A673 (cell line): Measurements from ENCODE around the gene PZP. TPM values are rescaled to one million over a fixed set of nuclear protein-coding genes. Genes with fewer than 3 reads are reported as not detected.

Experiments
- BruUV-seq: library from RNA; stranded (reverse); fragments of 400-500 nt; replicated peaks from 2 replicates; lab custom pipeline; 2021; lab: Mats Ljungman, UMichigan
- CTCF ChIA-PET: fragments of 300-600 bp; sonication (Branson Sonifier 250); formaldehyde crosslinking; loops from one replicate; lab custom pipeline; 2022; ENCODE audit warnings: antibody characterized with exemption; lab: Charles Lee
- POLR2A ChIA-PET: fragments of 300-600 bp; sonication (Branson Sonifier 250); formaldehyde crosslinking; loops from one replicate; lab custom pipeline; 2022; ENCODE audit warnings: antibody characterized with exemption; ENCODE audit not compliant: low non-redundant PET; lab: Charles Lee
- DNase-seq: peaks from one replicate; pipeline ENCODE4 v3.0.0-alpha.2; 2015; ENCODE audit warnings: low spot score
- H3K27ac ChIP-seq: fragments of 200-600 bp; sonication (generic); 2 replicates; pipeline ENCODE4 v1.5.1; 2016; ENCODE audit warnings: mixed run types, low read depth, mild to moderate bottlenecking, mixed read lengths, antibody characterized with exemption, low read length; ENCODE audit not compliant: poor library complexity, severe bottlenecking
- H3K27me3 ChIP-seq: fragments of 200-600 bp; sonication (generic); replicated peaks from 2 replicates; pipeline ENCODE4 v1.6.1; 2017; ENCODE audit warnings: mixed run types, low read depth, mild to moderate bottlenecking, mixed read lengths, antibody characterized with exemption, low read length; ENCODE audit not compliant: insufficient read depth, poor library complexity
- H3K36me3 ChIP-seq: fragments of 200-600 bp; sonication (generic); 2 replicates; pipeline ENCODE4 v1.6.1; 2016; ENCODE audit warnings: mixed run types, mild to moderate bottlenecking, mixed read lengths, antibody characterized with exemption, low read length; ENCODE audit not compliant: insufficient read depth, poor library complexity, severe bottlenecking
- H3K4me1 ChIP-seq: fragments of 200-600 bp; sonication (generic); 2 replicates; pipeline ENCODE4 v1.6.1; 2017; ENCODE audit warnings: mixed run types, mild to moderate bottlenecking, mixed read lengths, antibody characterized with exemption, low read length; ENCODE audit not compliant: insufficient read depth, poor library complexity, severe bottlenecking
- H3K4me3 ChIP-seq: fragments of 200-600 bp; sonication (generic); 2 replicates; pipeline ENCODE4 v1.5.1; 2016; ENCODE audit warnings: low read depth, mixed run types, mild to moderate bottlenecking, mixed read lengths, low read length; ENCODE audit not compliant: poor library complexity, severe bottlenecking
- H3K9me3 ChIP-seq: fragments of 200-600 bp; sonication (generic); 2 replicates; pipeline ENCODE4 v1.6.1; 2016; ENCODE audit warnings: mixed run types, low read depth, mild to moderate bottlenecking, mixed read lengths, antibody characterized with exemption, low read length; ENCODE audit not compliant: poor library complexity, severe bottlenecking
- EZH2 ChIP-seq: fragments of 200-600 bp; sonication (generic); IDR thresholded peaks from 2 replicates; pipeline ENCODE4 v1.6.1; 2017; ENCODE audit warnings: borderline replicate concordance, low read depth, mild to moderate bottlenecking, mixed read lengths, antibody characterized with exemption, low read length; ENCODE audit not compliant: poor library complexity, severe bottlenecking
- intact Hi-C: fragments of 100-400 bp; cut with micrococcal nuclease; formaldehyde crosslinking; loops from one replicate; pipeline ENCODE4 v1.10.0; 2022; ENCODE audit not compliant: unreplicated experiment
- total RNA-seq: library from RNA; stranded (reverse); gene quantifications from 2 replicates; pipeline ENCODE4 v1.2.3, GENCODE V29; 2021
- TF ChIP-seq, protein P1 (sequence below): fragments of 300-800, 200-600 bp; sonication (generic); conservative IDR thresholded peaks from 2 replicates; pipeline ENCODE4 v1.5.1; 2017; ENCODE audit warnings: low read depth, mild to moderate bottlenecking, antibody characterized with exemption, low read length, moderate library complexity, mixed read lengths

Gene PZP
- total RNA-seq, 1 experiment from 2014 or later: not detected

DNA sequence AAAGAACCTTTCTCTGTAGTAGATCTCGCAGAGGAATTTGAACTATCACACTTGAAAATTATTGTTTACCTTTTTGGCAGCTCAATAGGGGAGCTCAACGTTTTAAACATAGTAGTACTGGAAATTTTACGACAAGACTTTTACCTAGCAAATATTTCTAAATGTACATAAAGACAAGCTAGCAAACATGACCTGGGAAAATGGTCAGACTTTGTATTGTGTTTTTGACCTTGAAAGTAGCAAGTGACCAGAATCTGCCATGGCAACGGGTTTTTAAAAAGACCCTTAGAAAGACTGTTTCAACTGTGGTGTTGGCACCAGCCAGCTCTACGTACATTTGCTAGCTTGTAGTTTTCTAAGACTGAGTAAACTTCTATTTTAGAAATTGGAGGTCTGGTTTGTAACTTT, 72.3 kb downstream of the PZP start:
- H3K36me3 ChIP-seq: no peaks in the 10 kb centered on the region
- no peaks in the 10 kb centered on the region for H3K4me1 ChIP-seq
- no peaks in the 10 kb centered on the region for H3K27me3 ChIP-seq
- no peak for DNase-seq
- TF ChIP-seq, protein P1, sequence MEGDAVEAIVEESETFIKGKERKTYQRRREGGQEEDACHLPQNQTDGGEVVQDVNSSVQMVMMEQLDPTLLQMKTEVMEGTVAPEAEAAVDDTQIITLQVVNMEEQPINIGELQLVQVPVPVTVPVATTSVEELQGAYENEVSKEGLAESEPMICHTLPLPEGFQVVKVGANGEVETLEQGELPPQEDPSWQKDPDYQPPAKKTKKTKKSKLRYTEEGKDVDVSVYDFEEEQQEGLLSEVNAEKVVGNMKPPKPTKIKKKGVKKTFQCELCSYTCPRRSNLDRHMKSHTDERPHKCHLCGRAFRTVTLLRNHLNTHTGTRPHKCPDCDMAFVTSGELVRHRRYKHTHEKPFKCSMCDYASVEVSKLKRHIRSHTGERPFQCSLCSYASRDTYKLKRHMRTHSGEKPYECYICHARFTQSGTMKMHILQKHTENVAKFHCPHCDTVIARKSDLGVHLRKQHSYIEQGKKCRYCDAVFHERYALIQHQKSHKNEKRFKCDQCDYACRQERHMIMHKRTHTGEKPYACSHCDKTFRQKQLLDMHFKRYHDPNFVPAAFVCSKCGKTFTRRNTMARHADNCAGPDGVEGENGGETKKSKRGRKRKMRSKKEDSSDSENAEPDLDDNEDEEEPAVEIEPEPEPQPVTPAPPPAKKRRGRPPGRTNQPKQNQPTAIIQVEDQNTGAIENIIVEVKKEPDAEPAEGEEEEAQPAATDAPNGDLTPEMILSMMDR: no peak
- TF ChIP-seq EZH2: no peak
- ChIA-PET POLR2A (no interaction called here), CTCF (no interaction called here)
- intact Hi-C loops: no loop called here
- no TSS peak for BruUV-seq
- H3K4me3 ChIP-seq: no peak overlapping the region
- H3K27ac ChIP-seq: no peak overlapping the region
- H3K9me3 ChIP-seq: peaks cover 8% of the 10 kb centered on the region

- H3K4me1 ChIP-seq: no peaks in the 10 kb centered on the region
- H3K9me3 ChIP-seq: peaks cover 6% of the 10 kb centered on the region
- DNase-seq: no peak
- no peaks in the 10 kb centered on the region for H3K27me3 ChIP-seq
- H3K27ac ChIP-seq: no peak overlapping the region
- no peaks in the 10 kb centered on the region for H3K36me3 ChIP-seq
- TF ChIP-seq, protein P1: peak; percentile 32
- TF ChIP-seq EZH2: no peak
- intact Hi-C loops: no loop called here
- H3K4me3 ChIP-seq: no peak overlapping the region
- POLR2A ChIA-PET: no interaction called here
- CTCF ChIA-PET: no interaction called here
- no TSS peak for BruUV-seq
These were observed 73.1 kb downstream of the PZP start for GRCh38 chr12:9134981-9135628.

GRCh38 chr12:9133216-9133916, 74.8 kb downstream of the PZP start:
- TF ChIP-seq, protein P1: no peak
- no peak for TF ChIP-seq EZH2
- intact Hi-C loops: no loop called here
- no peaks in the 10 kb centered on the region for H3K36me3 ChIP-seq
- no peaks in the 10 kb centered on the region for H3K9me3 ChIP-seq
- no peak overlapping the region for H3K4me3 ChIP-seq
- CTCF ChIA-PET: no interaction called here
- POLR2A ChIA-PET: no interaction called here
- H3K27ac ChIP-seq: no peak overlapping the region
- no peak for DNase-seq
- H3K27me3 ChIP-seq: no peaks in the 10 kb centered on the region
- H3K4me1 ChIP-seq: no peaks in the 10 kb centered on the region
- BruUV-seq: no TSS peak
